ENCODE data around the gene PEPD. TPM values are rescaled to one million over a fixed set of nuclear protein-coding genes. Genes with fewer than 3 reads are reported as not detected.

PEPD gene
- total RNA-seq, 2 donors from 2014 or later = 74.0 to 89.9 TPM

GRCh38 chr19:33463199-33463598 is 58.4 kb downstream of the PEPD start:
- no peaks in the 10 kb centered on the region for H3K27me3 ChIP-seq (replicated peaks; ENCODE audit: insufficient read depth)
- intact Hi-C loops (cut with DNase I) = no loop called here
- no peak for DNase-seq (ENCODE audit: low spot score)
- H3K36me3 ChIP-seq = no peaks in the 10 kb centered on the region
- TF ChIP-seq CTCF (IDR thresholded peaks at IDR 0.05) (no peak), POLR2AphosphoS5 (IDR thresholded peaks at IDR 0.05) (no peak), POLR2A (IDR thresholded peaks at IDR 0.05) (no peak)
- WGBS = 52% methylated on average over 10 of the region's 10 CpGs
- no peaks in the 10 kb centered on the region for H3K4me1 ChIP-seq (replicated peaks)
- no peak overlapping the region for H3K4me3 ChIP-seq
- no peaks in the 10 kb centered on the region for H3K9me3 ChIP-seq
- no peak overlapping the region for H3K27ac ChIP-seq

- Histone ChIP-seq H3K27ac (no peak overlapping the region), H3K4me1 (replicated peaks) (no peaks in the 10 kb centered on the region), H3K36me3 (no peaks in the 10 kb centered on the region), H3K4me3 (no peak overlapping the region), H3K27me3 (replicated peaks; ENCODE audit: insufficient read depth) (no peaks in the 10 kb centered on the region), H3K9me3 (no peaks in the 10 kb centered on the region)
- 75% methylated on average over 16 of the region's 16 CpGs for WGBS
- intact Hi-C loops (cut with DNase I) = no loop called here
- DNase-seq (ENCODE audit: low spot score) = no peak
- TF ChIP-seq POLR2AphosphoS5 (IDR thresholded peaks at IDR 0.05) (no peak), POLR2A (IDR thresholded peaks at IDR 0.05) (no peak)
These were observed 59.3 kb downstream of the PEPD start for GRCh38 chr19:33462112-33462791.

GRCh38 chr19:33461256-33462111 is 60.1 kb downstream of the PEPD start:
- intact Hi-C loops (cut with DNase I) = no loop called here

DNA sequence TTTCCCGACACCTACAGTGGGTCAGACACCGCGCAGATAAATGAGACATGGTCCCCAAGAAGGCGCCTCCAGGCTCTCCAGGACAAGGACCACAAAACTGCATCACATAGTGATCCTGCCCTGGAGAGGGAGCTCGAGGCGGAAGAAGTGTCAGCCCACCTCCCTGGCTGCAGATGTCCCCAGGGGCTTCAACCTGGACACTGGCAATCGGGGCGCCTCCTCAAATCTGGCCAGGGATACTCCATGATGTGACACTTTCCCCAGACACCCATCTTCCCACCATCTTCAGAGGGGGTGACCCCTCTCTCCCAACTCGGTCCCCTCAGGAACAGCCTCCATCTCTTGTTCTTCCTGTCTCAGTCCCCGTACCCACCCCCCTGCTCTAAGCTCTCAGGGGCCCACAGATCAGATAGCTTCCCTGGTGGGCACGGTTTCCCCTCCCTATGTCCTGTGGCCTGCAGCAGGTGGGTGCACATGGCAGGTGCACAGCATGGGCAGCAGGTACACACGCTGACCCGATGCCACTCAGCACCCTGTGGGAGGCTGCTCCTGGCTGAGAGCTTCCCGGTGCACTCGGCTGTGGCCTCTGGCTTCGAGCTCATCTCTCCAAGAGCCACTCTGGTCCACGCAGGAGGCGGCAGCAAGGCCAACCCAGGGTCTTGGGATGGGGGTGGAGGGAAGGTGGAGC is 61.2 kb downstream of the PEPD start:
- DNase-seq (ENCODE audit: low spot score) = no peak
- WGBS = 89% methylated on average over 18 of the region's 18 CpGs
- H3K27ac ChIP-seq = no peak overlapping the region
- H3K4me3 ChIP-seq = no peak overlapping the region
- TF ChIP-seq POLR2A (IDR thresholded peaks at IDR 0.05) = no peak
- no peak for TF ChIP-seq POLR2AphosphoS5 (IDR thresholded peaks at IDR 0.05)
- intact Hi-C loops (cut with DNase I) = no loop called here
- no peaks in the 10 kb centered on the region for H3K9me3 ChIP-seq
- H3K36me3 ChIP-seq = no peaks in the 10 kb centered on the region
- H3K27me3 ChIP-seq (replicated peaks; ENCODE audit: insufficient read depth) = no peaks in the 10 kb centered on the region
- no peaks in the 10 kb centered on the region for H3K4me1 ChIP-seq (replicated peaks)

More at GRCh38 chr19:33461256-33462111, 60.1 kb downstream of the PEPD start:
- DNase-seq (ENCODE audit: low spot score) = no peak
- H3K27me3 ChIP-seq (replicated peaks; ENCODE audit: insufficient read depth) = no peaks in the 10 kb centered on the region
- H3K9me3 ChIP-seq = no peaks in the 10 kb centered on the region
- H3K4me3 ChIP-seq = no peak overlapping the region
- TF ChIP-seq POLR2A (IDR thresholded peaks at IDR 0.05) = no peak
- TF ChIP-seq CTCF (IDR thresholded peaks at IDR 0.05) = no peak
- no peak for TF ChIP-seq POLR2AphosphoS5 (IDR thresholded peaks at IDR 0.05)
- no peaks in the 10 kb centered on the region for H3K4me1 ChIP-seq (replicated peaks)
- no peaks in the 10 kb centered on the region for H3K36me3 ChIP-seq
- no peak overlapping the region for H3K27ac ChIP-seq
- 85% methylated on average over 23 of the region's 24 CpGs for WGBS

GRCh38 chr19:33459222-33460090 is 62.1 kb downstream of the PEPD start:
- WGBS = 87% methylated on average over 23 of the region's 23 CpGs
- Histone ChIP-seq H3K27ac (no peak overlapping the region), H3K9me3 (no peaks in the 10 kb centered on the region), H3K36me3 (no peaks in the 10 kb centered on the region), H3K27me3 (replicated peaks; ENCODE audit: insufficient read depth) (no peaks in the 10 kb centered on the region), H3K4me1 (replicated peaks) (no peaks in the 10 kb centered on the region), H3K4me3 (no peak overlapping the region)
- intact Hi-C loops (cut with DNase I) = no loop called here
- DNase-seq (ENCODE audit: low spot score) = no peak
- TF ChIP-seq POLR2AphosphoS5 (IDR thresholded peaks at IDR 0.05) (no peak), POLR2A (IDR thresholded peaks at IDR 0.05) (no peak), CTCF (IDR thresholded peaks at IDR 0.05) (no peak)
